Prostate gland (tissue), 2 donors: ENCODE measurements around the gene RAB33B.

Experiments
- POLR2A ChIP-seq: fragments of 450-650 bp; IDR thresholded peaks from one replicate; pipeline ENCODE4 v1.6.1; 2016; ENCODE audit warnings: antibody characterized with exemption, mild to moderate bottlenecking
- POLR2AphosphoS5 ChIP-seq: sonication (generic); formaldehyde crosslinking; IDR thresholded peaks from one replicate; pipeline ENCODE4 v1.6.1; 2017; ENCODE audit warnings: antibody characterized with exemption
- TF ChIP-seq, protein P1 (sequence below), 4 experiments: fragments of 200-600 bp in 2 of 4; fragments of 450-650 bp in 2 of 4; sonication (generic) in 2 of 4; IDR thresholded peaks; 1 replicate in 3 of 4; 2 replicates in 1 of 4; pipeline ENCODE4 v1.5.1; 2016 to 2019; ENCODE audit warnings: antibody characterized with exemption in 4 of 4, mild to moderate bottlenecking in 2 of 4, moderate library complexity in 2 of 4

DNA sequence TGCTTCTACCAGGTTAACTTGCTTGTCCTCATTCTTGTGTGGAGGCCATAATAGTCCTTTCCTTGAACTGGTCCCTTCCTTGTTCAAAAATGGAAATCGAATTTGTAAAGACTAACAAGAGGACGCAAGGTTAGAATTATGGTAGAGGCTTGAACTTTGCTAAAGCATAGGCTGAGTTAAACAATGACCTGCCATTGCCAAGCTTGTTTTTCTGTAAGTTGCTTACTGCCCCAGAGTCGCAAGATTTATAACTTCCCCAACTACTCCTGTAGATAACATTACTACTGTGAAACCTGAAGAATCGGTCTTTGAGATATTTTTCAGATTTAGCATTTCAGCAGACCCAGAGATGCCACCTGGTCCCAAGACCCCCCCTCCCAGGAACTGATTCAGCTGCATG, 45.3 kb downstream of the RAB33B start:
- TF ChIP-seq, protein P1, sequence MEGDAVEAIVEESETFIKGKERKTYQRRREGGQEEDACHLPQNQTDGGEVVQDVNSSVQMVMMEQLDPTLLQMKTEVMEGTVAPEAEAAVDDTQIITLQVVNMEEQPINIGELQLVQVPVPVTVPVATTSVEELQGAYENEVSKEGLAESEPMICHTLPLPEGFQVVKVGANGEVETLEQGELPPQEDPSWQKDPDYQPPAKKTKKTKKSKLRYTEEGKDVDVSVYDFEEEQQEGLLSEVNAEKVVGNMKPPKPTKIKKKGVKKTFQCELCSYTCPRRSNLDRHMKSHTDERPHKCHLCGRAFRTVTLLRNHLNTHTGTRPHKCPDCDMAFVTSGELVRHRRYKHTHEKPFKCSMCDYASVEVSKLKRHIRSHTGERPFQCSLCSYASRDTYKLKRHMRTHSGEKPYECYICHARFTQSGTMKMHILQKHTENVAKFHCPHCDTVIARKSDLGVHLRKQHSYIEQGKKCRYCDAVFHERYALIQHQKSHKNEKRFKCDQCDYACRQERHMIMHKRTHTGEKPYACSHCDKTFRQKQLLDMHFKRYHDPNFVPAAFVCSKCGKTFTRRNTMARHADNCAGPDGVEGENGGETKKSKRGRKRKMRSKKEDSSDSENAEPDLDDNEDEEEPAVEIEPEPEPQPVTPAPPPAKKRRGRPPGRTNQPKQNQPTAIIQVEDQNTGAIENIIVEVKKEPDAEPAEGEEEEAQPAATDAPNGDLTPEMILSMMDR (IDR thresholded peaks at IDR 0.05), result no peak
- TF ChIP-seq POLR2AphosphoS5, result no peak
- no peak for TF ChIP-seq POLR2A
